Esophagus muscularis mucosa (tissue), 4 donors: ENCODE results near the gene EFHC2. TPM values are rescaled to one million over a fixed set of nuclear protein-coding genes. Genes with fewer than 3 reads are reported as not detected.

Experiments used
- DNase-seq: peaks from one replicate; pipeline ENCODE4 v3.0.0-alpha.2; 2017; ENCODE audit errors: extremely low spot score
- H3K27ac ChIP-seq, 4 donors: fragments of 200-600 bp; sonication (generic); replicated peaks in 1 of 4; 1 replicate in 3 of 4; 2 replicates in 1 of 4; pipeline ENCODE4 v1.5.1; 2016 to 2019; ENCODE audit warnings: mild to moderate bottlenecking in 1 of 4
- H3K27me3 ChIP-seq, 4 donors: fragments of 200-600 bp; sonication (generic); one replicate each; pipeline versions ENCODE4 v1.5.1 to v1.6.0; 2016 to 2019
- H3K36me3 ChIP-seq, 4 donors: fragments of 200-600 bp; sonication (generic); one replicate each; pipeline ENCODE4 v1.5.1; 2016 to 2019
- H3K4me1 ChIP-seq, 4 donors: fragments of 200-600 bp; sonication (generic); one replicate each; pipeline ENCODE4 v1.5.1; 2016 to 2019
- H3K4me3 ChIP-seq, 4 donors: fragments of 200-600 bp; sonication (generic); 1 replicate in 2 of 4; 2 replicates in 2 of 4; pipeline ENCODE4 v1.5.1; 2016 to 2019; ENCODE audit warnings: mild to moderate bottlenecking in 4 of 4, moderate library complexity in 1 of 4
- H3K9me3 ChIP-seq, 4 donors: fragments of 200-600 bp; sonication (generic); 1 replicate in 3 of 4; 2 replicates in 1 of 4; pipeline ENCODE4 v1.5.1; 2016 to 2019
- EP300 ChIP-seq: sonication (generic); formaldehyde crosslinking; IDR thresholded peaks from one replicate; pipeline ENCODE4 v1.6.1; 2017; ENCODE audit warnings: antibody characterized with exemption
- POLR2A ChIP-seq: fragments of 450-650 bp; IDR thresholded peaks from one replicate; pipeline ENCODE4 v1.6.1; 2017; ENCODE audit warnings: antibody characterized with exemption, moderate library complexity, mild to moderate bottlenecking, low read depth
- POLR2AphosphoS5 ChIP-seq, 2 donors: sonication (generic); formaldehyde crosslinking; IDR thresholded peaks; one replicate each; pipeline ENCODE4 v1.6.1; 2017; ENCODE audit warnings: antibody characterized with exemption in 2 of 2
- WGBS: methylation state at CpG from one replicate; pipeline ENCODE4 v1.1.5; 2018; 5-methylcytosine and 5-hydroxymethylcytosine counted together
- intact Hi-C: fragments of 100-400 bp; cut with DNase I; formaldehyde crosslinking; loops from one replicate; pipeline ENCODE4 v1.15.1; 2023
- total RNA-seq, 4 donors: library from RNA; depleted of rRNA; stranded (reverse); fragments of >200 nt; gene quantifications; one replicate each; pipeline versions ENCODE4 v1.1.0 to v1.2.1, GENCODE V29; 2016
- TF ChIP-seq, protein P1 (sequence below), 3 experiments: fragments of 200-600 bp in 2 of 3; fragments of 450-650 bp in 1 of 3; sonication (generic) in 2 of 3; IDR thresholded peaks; one replicate each; pipeline ENCODE4 v1.5.1; 2017 to 2019; ENCODE audit warnings: antibody characterized with exemption in 3 of 3, mild to moderate bottlenecking in 2 of 3, moderate library complexity in 1 of 3

EFHC2 gene
- total RNA-seq, 4 donors from 2014 or later: 2.6 to 4.6 (median 3.1) TPM

DNA sequence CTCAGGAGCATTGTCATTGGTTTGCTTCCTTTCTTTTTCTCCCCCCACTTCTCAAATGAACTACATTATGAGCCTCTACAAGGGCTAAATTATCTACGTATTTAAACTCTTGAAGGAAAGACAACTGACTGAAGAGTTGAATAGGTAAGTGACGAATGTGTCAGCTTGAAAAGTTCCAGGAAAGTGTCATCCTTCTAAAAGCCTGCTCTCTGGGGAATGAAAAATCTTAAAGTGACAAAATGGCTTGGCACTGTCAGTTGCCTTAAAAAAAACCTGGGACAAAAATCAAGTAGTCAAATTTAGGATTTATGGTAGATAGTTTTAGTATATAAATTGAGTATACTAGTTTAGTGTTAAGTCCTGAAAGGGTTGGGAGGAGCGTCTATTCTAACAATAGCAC lies 196.3 kb downstream of the EFHC2 start:
- Histone ChIP-seq H3K4me1 (no peaks in the 10 kb centered on the region), H3K27ac (no peak overlapping the region), H3K36me3 (no peaks in the 10 kb centered on the region), H3K4me3 (no peak overlapping the region), H3K9me3 (no peaks in the 10 kb centered on the region), H3K27me3 (peaks cover 0 to 6% (median 0%) of the 10 kb centered on the region in 4 donors)
- no peak for DNase-seq
- TF ChIP-seq POLR2A (no peak), POLR2AphosphoS5 (IDR thresholded peaks at IDR 0.05) (no peak), EP300 (no peak)
- TF ChIP-seq, protein P1, sequence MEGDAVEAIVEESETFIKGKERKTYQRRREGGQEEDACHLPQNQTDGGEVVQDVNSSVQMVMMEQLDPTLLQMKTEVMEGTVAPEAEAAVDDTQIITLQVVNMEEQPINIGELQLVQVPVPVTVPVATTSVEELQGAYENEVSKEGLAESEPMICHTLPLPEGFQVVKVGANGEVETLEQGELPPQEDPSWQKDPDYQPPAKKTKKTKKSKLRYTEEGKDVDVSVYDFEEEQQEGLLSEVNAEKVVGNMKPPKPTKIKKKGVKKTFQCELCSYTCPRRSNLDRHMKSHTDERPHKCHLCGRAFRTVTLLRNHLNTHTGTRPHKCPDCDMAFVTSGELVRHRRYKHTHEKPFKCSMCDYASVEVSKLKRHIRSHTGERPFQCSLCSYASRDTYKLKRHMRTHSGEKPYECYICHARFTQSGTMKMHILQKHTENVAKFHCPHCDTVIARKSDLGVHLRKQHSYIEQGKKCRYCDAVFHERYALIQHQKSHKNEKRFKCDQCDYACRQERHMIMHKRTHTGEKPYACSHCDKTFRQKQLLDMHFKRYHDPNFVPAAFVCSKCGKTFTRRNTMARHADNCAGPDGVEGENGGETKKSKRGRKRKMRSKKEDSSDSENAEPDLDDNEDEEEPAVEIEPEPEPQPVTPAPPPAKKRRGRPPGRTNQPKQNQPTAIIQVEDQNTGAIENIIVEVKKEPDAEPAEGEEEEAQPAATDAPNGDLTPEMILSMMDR (IDR thresholded peaks at IDR 0.05): no peak
- intact Hi-C loops: no loop called here
- 52% methylated on average over 3 of the region's 3 CpGs for WGBS

DNA sequence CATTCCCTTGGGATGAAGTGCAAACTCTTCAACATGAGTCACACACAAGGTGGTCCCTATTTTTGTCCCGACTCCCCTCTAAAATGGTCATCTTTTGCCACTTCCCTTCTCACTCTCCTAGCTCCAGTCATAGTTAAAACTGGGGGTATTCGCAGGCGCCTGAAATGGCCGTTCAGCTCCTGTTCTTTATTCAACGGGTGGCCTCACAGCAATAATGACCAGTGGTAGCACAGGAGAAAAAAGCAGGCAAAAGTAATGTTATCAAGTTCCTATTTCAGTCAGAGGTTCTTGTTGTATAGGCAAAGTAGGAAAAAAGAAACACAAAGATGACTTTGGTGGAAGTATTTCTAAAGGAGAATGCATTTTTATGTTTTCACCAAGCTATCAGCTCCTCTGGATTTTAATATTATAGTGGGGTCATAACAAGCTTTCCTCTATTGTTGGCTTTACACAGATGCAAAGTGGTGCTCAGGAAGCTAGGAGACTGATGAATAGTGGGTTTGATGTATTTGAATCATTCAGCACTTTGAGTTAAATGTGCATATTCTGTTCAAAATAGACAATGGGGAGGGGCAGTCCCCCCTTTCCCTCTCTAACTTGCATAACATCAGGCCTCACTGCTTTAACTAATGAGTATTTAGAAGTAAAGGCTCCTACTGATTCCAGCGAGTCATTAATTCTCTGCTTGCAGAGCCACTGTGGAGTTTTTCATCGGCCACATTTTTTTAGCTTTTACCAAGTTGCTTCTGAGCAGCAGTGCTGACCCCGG lies 199.1 kb downstream of the EFHC2 start:
- Histone ChIP-seq H3K4me3 (no peak overlapping the region), H3K9me3 (peaks cover 0 to under 1% (median 0%) of the 10 kb centered on the region in 4 donors), H3K27ac (no peak overlapping the region), H3K36me3 (no peaks in the 10 kb centered on the region), H3K4me1 (no peaks in the 10 kb centered on the region), H3K27me3 (peaks cover 0 to 6% (median 0%) of the 10 kb centered on the region in 4 donors)
- no peak for DNase-seq
- TF ChIP-seq, protein P1 (IDR thresholded peaks at IDR 0.05): no peak
- TF ChIP-seq EP300: no peak
- 55% methylated on average over 8 of the region's 8 CpGs for WGBS
- intact Hi-C loops: no loop called here

DNA sequence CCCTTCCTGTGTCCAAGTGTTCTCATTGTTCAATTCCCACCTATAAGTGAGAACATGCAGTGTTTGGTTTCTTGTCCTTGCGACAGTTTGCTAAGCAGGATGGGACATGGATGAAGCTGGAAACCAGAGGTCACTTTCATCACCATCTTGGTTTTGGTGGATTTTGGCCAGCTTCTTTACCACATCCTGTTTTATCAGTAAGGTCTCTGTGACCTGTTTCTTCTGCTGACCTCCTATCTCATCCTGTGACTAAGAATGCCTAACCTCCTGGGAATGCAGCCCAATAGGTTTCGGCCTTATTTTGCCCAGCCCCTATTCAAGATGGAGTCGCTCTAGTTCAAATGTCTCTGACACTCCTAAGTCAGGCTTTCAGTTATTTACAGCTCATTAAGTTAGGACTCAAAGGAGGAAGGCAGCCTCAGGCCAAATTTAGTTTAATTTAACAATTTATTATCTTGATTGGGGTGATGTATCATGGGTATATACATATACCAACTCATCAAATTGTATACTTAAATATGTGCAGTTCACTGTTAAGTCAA lies 200.3 kb downstream of the EFHC2 start:
- H3K36me3 ChIP-seq: no peaks in the 10 kb centered on the region
- peaks cover 0 to 6% (median 0%) of the 10 kb centered on the region in 4 donors for H3K27me3 ChIP-seq
- no peaks in the 10 kb centered on the region for H3K4me1 ChIP-seq
- 90% methylated on average over 3 of the region's 3 CpGs for WGBS
- intact Hi-C loops: no loop called here
- H3K9me3 ChIP-seq: peaks cover 0 to 7% (median 0%) of the 10 kb centered on the region in 4 donors
- H3K4me3 ChIP-seq: no peak overlapping the region
- no peak overlapping the region for H3K27ac ChIP-seq
- no peak for TF ChIP-seq EP300
- TF ChIP-seq POLR2A: no peak
- TF ChIP-seq POLR2AphosphoS5 (IDR thresholded peaks at IDR 0.05): no peak
- TF ChIP-seq, protein P1 (IDR thresholded peaks at IDR 0.05): no peak
- DNase-seq: no peak

DNA sequence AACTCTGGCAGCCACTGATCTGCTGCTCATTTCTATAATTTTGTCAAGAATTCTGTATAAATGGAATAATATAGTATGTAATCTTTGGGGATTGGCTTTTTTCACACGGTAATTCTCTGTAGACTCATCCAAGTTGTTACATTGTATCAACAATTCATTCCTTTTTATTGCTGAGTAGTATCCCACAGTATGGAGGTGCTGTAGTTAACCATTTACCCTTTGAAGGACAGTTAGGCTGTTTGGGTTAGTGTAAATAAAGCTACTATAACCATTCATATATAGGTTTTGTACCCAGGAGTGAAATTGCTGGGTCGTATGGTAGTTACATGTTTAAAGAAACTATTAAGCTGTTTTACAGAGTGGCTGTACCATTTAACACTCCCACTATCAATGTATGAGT lies 213.3 kb downstream of the EFHC2 start:
- WGBS: 73% methylated on average over 2 of the region's 2 CpGs
- intact Hi-C loops: no loop called here

More for the DNA sequence above, 213.3 kb downstream of the EFHC2 start:
- H3K9me3 ChIP-seq: no peaks in the 10 kb centered on the region
- no peak overlapping the region for H3K27ac ChIP-seq
- DNase-seq: no peak
- H3K27me3 ChIP-seq: no peaks in the 10 kb centered on the region
- no peak overlapping the region for H3K4me3 ChIP-seq
- no peaks in the 10 kb centered on the region for H3K4me1 ChIP-seq
- H3K36me3 ChIP-seq: no peaks in the 10 kb centered on the region
- TF ChIP-seq POLR2AphosphoS5 (IDR thresholded peaks at IDR 0.05) (no peak), POLR2A (no peak), EP300 (no peak)
- TF ChIP-seq, protein P1 (IDR thresholded peaks at IDR 0.05): no peak
